Transverse colon (tissue), 3 donors: Measurements from ENCODE around the gene CD69.

ENCODE experiments used
- CTCF ChIP-seq, 5 experiments: fragments of 200-600 bp in 3 of 5; fragments of 450-650 bp in 2 of 5; sonication (generic) in 3 of 5; IDR thresholded peaks; 1 replicate in 2 of 5; 2 replicates in 3 of 5; pipeline ENCODE4 v1.5.1; 2016 to 2017; ENCODE audit warnings: antibody characterized with exemption in 5 of 5, inconsistent platforms in 3 of 5, mild to moderate bottlenecking in 2 of 5, moderate library complexity in 1 of 5
- EP300 ChIP-seq: sonication (generic); formaldehyde crosslinking; IDR thresholded peaks from one replicate; pipeline ENCODE4 v1.6.1; 2017; ENCODE audit warnings: antibody characterized with exemption, low read depth

GRCh38 chr12:9784326-9784725 is 23.6 kb upstream of the CD69 start:
- TF ChIP-seq CTCF (IDR thresholded peaks at IDR 0.05) (no peak), EP300 (no peak)
